Sciatic nerve (tissue), 2 donors: Measurements from ENCODE around the gene PRDM16. TPM values are rescaled to one million over a fixed set of nuclear protein-coding genes. Genes with fewer than 3 reads are reported as not detected.

ENCODE experiments used
- ATAC-seq: fragments of 200-7000 bp; cut with Tn5 transposase; one replicate; pipeline ENCODE4 v1.9.1; 2020; ENCODE audit warnings: mild to moderate bottlenecking, moderate library complexity
- DNase-seq: peaks from one replicate; pipeline ENCODE4 v3.0.0-alpha.2; 2020; ENCODE audit warnings: low spot score
- intact Hi-C: fragments of 100-400 bp; cut with DNase I; formaldehyde crosslinking; loops from one replicate; pipeline ENCODE4 v1.14.2; 2022
- total RNA-seq: library from RNA; stranded (reverse); fragmentation: NEBNext Ultra II Directional; extraction: Animal tissue kit (Norgen Biotek cat#: 25700); gene quantifications from one replicate; pipeline ENCODE4 v1.2.1, GENCODE V29; 2021
- donor health status: DM: no; HTN: no; CAD: no.
- donor health status: DM: no; HTN: no; CAD: no.

PRDM16 gene
- total RNA-seq, 1 donor from 2014 or later = 31.3 TPM

- intact Hi-C loops = no loop called here
- ATAC-seq (peak; percentile 87), DNase-seq (peak; percentile 62)
Observed at GRCh38 chr1:3031401-3032221, 37.4 kb upstream of the PRDM16 start.

- intact Hi-C loops = no loop called here
- ATAC-seq = no peak
- DNase-seq = peak; percentile 53
Observed at GRCh38 chr1:3032371-3033039, 36.5 kb upstream of the PRDM16 start.

GRCh38 chr1:3033040-3033789, 35.8 kb upstream of the PRDM16 start:
- DNase-seq (peak; percentile 45), ATAC-seq (no peak)
- intact Hi-C loops = no loop called here

GRCh38 chr1:3033790-3034090, 35.3 kb upstream of the PRDM16 start:
- intact Hi-C loops = no loop called here
- DNase-seq (no peak), ATAC-seq (no peak)

GRCh38 chr1:3034162-3034561, 34.8 kb upstream of the PRDM16 start:
- ATAC-seq (no peak), DNase-seq (peak; percentile 35)
- intact Hi-C loops = no loop called here

GRCh38 chr1:3034728-3035562, 34.1 kb upstream of the PRDM16 start:
- ATAC-seq (peak; percentile 40), DNase-seq (peak; percentile 57)

GRCh38 chr1:3035563-3036446, 33.2 kb upstream of the PRDM16 start:
- intact Hi-C loops = no loop called here
- peak; percentile 64 for ATAC-seq
- peak; percentile 43 for DNase-seq

More at GRCh38 chr1:3034728-3035562, 34.1 kb upstream of the PRDM16 start:
- intact Hi-C loops = no loop called here

GRCh38 chr1:3036447-3037280, 32.3 kb upstream of the PRDM16 start:
- intact Hi-C loops = no loop called here
- DNase-seq = peak; percentile 45

GRCh38 chr1:3037281-3038040, 31.5 kb upstream of the PRDM16 start:
- peak; percentile 49 for DNase-seq
- intact Hi-C loops = no loop called here
- ATAC-seq = no peak

More at GRCh38 chr1:3036447-3037280, 32.3 kb upstream of the PRDM16 start:
- no peak for ATAC-seq

- ATAC-seq (no peak), DNase-seq (peak; percentile 52)
- intact Hi-C loops = no loop called here
Observed at GRCh38 chr1:3038113-3038551, 30.9 kb upstream of the PRDM16 start.

- intact Hi-C loops = no loop called here
- ATAC-seq (no peak), DNase-seq (peak; percentile 31)
Observed at GRCh38 chr1:3038571-3039181, 30.3 kb upstream of the PRDM16 start.

- intact Hi-C loops = no loop called here
- DNase-seq (peak; percentile 25), ATAC-seq (no peak)
Observed at GRCh38 chr1:3040004-3040403, 29.0 kb upstream of the PRDM16 start.

- DNase-seq (peak; percentile 5), ATAC-seq (no peak)
- intact Hi-C loops = no loop called here
Observed at GRCh38 chr1:3042481-3042880, 26.5 kb upstream of the PRDM16 start.

- ATAC-seq (no peak), DNase-seq (peak; percentile 41)
- intact Hi-C loops = no loop called here
Observed at GRCh38 chr1:3049164-3049563, 19.8 kb upstream of the PRDM16 start.

- ATAC-seq = no peak
- intact Hi-C loops = no loop called here
- peak; percentile 22 for DNase-seq
Observed at GRCh38 chr1:3049905-3050304, 19.1 kb upstream of the PRDM16 start.

GRCh38 chr1:3050603-3051002, 18.4 kb upstream of the PRDM16 start:
- intact Hi-C loops = no loop called here
- DNase-seq (peak; percentile 19), ATAC-seq (no peak)
